Measurements from ENCODE around the gene ATP13A3.

GRCh38 chr3:194392576-194392975 is 94.2 kb downstream of the ATP13A3 start:
- no peak for TF ChIP-seq BHLHE40 (IDR thresholded peaks at IDR 0.05; ENCODE audit: borderline replicate concordance)
- TF ChIP-seq, protein P1, sequence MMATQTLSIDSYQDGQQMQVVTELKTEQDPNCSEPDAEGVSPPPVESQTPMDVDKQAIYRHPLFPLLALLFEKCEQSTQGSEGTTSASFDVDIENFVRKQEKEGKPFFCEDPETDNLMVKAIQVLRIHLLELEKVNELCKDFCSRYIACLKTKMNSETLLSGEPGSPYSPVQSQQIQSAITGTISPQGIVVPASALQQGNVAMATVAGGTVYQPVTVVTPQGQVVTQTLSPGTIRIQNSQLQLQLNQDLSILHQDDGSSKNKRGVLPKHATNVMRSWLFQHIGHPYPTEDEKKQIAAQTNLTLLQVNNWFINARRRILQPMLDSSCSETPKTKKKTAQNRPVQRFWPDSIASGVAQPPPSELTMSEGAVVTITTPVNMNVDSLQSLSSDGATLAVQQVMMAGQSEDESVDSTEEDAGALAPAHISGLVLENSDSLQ (IDR thresholded peaks at IDR 0.05) = no peak

Measured in HEK293T (cell line).